Superior temporal gyrus (tissue), 1 donor: ENCODE data around the gene EML3.
"Not testable (repeated sequence)": the region's sequence is repeated elsewhere in the genome, so short reads cannot be mapped to it uniquely, and the experiment has no call there.

Source experiments
- DNase-seq: peaks from one replicate; pipeline ENCODE4 v3.0.0-alpha.2; 2016; ENCODE audit errors: extremely low spot score

EML3 gene

GRCh38 chr11:62570903-62571302 is 41.7 kb downstream of the EML3 start:
- not testable (repeated sequence) for DNase-seq

GRCh38 chr11:62569611-62570010 is 43.0 kb downstream of the EML3 start:
- no peak for DNase-seq

- DNase-seq, result no peak
Measured at GRCh38 chr11:62567018-62567633, 45.4 kb downstream of the EML3 start.

GRCh38 chr11:62566247-62566646 is 46.3 kb downstream of the EML3 start:
- no peak for DNase-seq

GRCh38 chr11:62565100-62565802 is 47.3 kb downstream of the EML3 start:
- no peak for DNase-seq

GRCh38 chr11:62561677-62562230 is 50.8 kb downstream of the EML3 start:
- DNase-seq, result not testable (repeated sequence)

- DNase-seq, result peak; percentile 41
Measured at GRCh38 chr11:62560566-62561103, 51.9 kb downstream of the EML3 start.

GRCh38 chr11:62559626-62560025 is 52.9 kb downstream of the EML3 start:
- not testable (repeated sequence) for DNase-seq

GRCh38 chr11:62559204-62559603 is 53.4 kb downstream of the EML3 start:
- no peak for DNase-seq

GRCh38 chr11:62558669-62559068 is 53.9 kb downstream of the EML3 start:
- no peak for DNase-seq

- no peak for DNase-seq
Measured at GRCh38 chr11:62556875-62557631, 55.5 kb downstream of the EML3 start.

- DNase-seq, result peak; percentile 66
Measured at GRCh38 chr11:62556108-62556874, 56.3 kb downstream of the EML3 start.

GRCh38 chr11:62555464-62556107 is 57.0 kb downstream of the EML3 start:
- DNase-seq, result no peak

- no peak for DNase-seq
Measured at GRCh38 chr11:62554387-62555167, 58.0 kb downstream of the EML3 start.

GRCh38 chr11:62553839-62554361 is 58.7 kb downstream of the EML3 start:
- no peak for DNase-seq

GRCh38 chr11:62553080-62553838 is 59.3 kb downstream of the EML3 start:
- DNase-seq, result no peak

GRCh38 chr11:62552485-62553079 is 60.0 kb downstream of the EML3 start:
- DNase-seq, result no peak
